GM04503 (cell line): Measurements from ENCODE around the gene TXNRD3.
A peak's percentile ranks its signal among the peaks of the same experiment; 100 is the strongest.
"Not testable (repeated sequence)": the region's sequence is repeated elsewhere in the genome, so short reads cannot be mapped to it uniquely, and the experiment has no call there.

Experiments used
- DNase-seq: peaks from one replicate; pipeline ENCODE4 v3.0.0-alpha.2; 2012; ENCODE audit warnings: low read depth

Gene TXNRD3

GRCh38 chr3:126646674-126647073, 8.2 kb downstream of the TXNRD3 start:
- no peak for DNase-seq

- DNase-seq, result no peak
Measured at GRCh38 chr3:126644615-126645014, 10.3 kb downstream of the TXNRD3 start.

DNA sequence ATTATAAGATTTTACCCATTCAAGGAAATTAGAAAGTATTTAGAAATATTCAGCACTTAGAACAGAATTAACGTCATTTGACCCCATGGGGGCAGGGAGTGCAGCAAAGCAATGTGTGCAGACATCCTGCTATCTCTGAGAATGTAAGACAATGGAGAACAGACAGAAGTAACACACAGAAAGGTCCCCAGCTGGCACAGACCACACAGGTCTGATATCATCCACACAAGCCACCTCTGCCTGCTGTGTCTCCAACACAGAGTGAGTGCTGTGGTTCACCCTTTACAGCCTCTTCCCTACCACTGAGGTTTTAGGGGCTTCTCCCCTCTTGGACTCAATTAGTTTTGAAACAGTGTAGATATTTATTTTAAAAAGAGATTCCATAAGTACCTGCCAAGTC, 16.1 kb downstream of the TXNRD3 start:
- no peak for DNase-seq

GRCh38 chr3:126636436-126636835, 18.5 kb downstream of the TXNRD3 start:
- DNase-seq, result no peak

DNA sequence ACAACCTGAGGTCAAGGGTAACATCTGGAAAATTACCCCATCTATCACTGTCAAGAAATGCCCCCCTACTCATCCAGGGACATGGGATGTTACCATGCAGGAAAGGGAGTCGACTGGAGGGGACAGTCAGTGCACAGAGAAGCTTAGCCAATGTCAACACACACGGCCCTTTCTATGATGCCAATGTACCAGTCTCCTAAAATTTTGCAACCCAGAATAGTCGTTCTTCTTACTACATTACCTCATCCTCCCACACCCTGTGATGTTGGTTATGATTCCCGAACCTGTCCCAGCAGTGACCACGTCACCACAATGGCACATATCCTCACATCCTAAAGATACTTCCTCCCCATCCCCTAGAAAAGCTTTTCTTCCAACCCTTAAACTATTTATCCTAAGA, 20.1 kb downstream of the TXNRD3 start:
- no peak for DNase-seq

GRCh38 chr3:126630020-126630419, 24.9 kb downstream of the TXNRD3 start:
- DNase-seq, result no peak

- not testable (repeated sequence) for DNase-seq
Measured at GRCh38 chr3:126625735-126626134, 29.2 kb downstream of the TXNRD3 start.

GRCh38 chr3:126622694-126623093, 32.2 kb downstream of the TXNRD3 start:
- DNase-seq, result no peak

GRCh38 chr3:126621627-126622345, 33.1 kb downstream of the TXNRD3 start:
- DNase-seq, result no peak

- DNase-seq, result peak; percentile 41
Measured at GRCh38 chr3:126621171-126621570, 33.8 kb downstream of the TXNRD3 start.

DNA sequence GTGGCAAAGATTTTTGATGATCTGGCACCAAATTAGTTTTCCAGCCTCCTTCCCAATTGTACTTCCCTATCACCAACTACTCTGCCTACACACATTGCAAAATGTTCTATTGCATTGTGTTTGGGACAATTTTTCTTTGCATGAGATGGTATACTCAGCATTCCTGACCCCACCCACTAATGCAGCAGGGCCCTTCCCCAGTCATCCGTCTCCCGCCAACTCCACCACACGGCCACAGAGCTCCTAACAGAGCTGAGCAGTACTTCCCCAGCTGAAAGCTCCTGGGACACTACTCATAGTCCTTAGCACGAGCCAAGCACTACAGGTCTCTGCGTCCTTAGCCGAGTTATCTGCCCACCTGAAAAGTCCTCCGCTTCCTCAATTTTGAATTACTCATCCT, 34.2 kb downstream of the TXNRD3 start:
- DNase-seq, result no peak

- DNase-seq, result no peak
Measured at GRCh38 chr3:126618760-126619159, 36.2 kb downstream of the TXNRD3 start.

DNA sequence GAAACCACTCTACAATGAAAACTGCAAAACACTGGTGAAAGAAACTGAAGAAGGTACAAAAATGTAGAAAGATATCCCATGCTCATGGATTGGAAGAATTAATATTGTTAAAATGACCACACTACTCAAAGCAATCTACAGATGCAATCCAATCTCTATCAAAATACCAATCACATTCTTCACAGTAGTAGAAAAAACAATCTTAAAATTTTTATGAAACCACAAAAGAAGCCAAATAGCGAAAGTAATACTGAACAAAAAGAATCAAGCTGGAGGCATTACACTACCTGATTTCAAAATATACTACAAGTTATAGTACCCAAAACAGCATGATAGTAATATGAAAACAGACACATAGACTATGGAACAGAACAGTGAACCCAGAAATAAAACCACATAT, 36.9 kb downstream of the TXNRD3 start:
- no peak for DNase-seq

- DNase-seq, result no peak
Measured at GRCh38 chr3:126617571-126617970, 37.4 kb downstream of the TXNRD3 start.

GRCh38 chr3:126616931-126617330, 38.0 kb downstream of the TXNRD3 start:
- DNase-seq, result no peak

- no peak for DNase-seq
Measured at GRCh38 chr3:126613479-126614188, 41.3 kb downstream of the TXNRD3 start.

DNA sequence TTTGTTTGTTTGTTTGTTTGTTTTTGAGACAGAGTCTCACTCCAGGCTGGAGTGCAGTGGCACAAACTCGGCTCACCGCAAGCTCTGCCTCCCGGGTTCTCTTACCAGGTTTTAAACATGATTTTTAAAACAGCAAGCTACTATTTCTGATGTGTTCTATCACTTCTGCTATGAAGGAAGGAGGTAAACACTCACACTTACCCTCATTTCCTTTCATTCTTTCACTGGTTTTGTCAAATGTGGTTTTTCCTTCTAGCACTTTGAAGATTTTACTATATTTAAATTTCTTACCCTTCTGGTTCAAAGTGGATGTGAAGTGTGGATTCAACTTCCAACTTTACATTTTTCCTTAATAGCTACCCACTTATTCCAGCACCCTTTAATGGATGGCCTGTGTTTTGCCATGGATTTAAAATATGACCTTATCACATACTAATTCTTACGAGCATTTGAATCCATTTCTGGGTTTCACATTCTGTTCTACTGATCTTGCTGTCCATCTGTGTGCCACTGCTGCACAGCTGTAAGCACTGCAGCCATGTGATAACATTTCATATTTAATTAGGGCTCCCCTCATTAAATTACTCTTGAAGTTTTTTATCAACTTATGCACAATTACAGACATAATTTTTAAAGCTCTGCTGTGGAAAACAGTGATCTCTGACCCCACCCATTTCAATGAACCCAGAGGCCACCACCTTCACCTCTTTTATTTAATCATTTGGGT, 42.3 kb downstream of the TXNRD3 start:
- no peak for DNase-seq

DNA sequence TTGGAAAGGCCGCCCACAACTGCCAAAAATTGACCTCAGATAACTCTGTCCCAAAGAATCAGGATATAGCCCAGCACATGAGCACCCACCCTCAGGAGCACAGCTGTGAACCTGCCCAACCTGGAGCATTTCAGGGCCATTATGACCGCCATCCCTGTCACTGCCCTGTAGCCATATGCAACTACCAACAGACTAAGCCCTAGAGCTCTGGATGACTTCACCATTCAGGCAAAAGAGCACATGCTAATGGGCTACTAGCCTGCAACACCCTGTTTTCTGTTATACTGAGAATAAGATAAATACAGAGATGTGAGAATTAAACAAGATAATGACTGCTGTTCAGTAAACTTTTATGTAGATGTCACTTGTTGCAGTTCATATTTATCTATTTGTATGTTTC, 45.0 kb downstream of the TXNRD3 start:
- DNase-seq, result no peak

DNA sequence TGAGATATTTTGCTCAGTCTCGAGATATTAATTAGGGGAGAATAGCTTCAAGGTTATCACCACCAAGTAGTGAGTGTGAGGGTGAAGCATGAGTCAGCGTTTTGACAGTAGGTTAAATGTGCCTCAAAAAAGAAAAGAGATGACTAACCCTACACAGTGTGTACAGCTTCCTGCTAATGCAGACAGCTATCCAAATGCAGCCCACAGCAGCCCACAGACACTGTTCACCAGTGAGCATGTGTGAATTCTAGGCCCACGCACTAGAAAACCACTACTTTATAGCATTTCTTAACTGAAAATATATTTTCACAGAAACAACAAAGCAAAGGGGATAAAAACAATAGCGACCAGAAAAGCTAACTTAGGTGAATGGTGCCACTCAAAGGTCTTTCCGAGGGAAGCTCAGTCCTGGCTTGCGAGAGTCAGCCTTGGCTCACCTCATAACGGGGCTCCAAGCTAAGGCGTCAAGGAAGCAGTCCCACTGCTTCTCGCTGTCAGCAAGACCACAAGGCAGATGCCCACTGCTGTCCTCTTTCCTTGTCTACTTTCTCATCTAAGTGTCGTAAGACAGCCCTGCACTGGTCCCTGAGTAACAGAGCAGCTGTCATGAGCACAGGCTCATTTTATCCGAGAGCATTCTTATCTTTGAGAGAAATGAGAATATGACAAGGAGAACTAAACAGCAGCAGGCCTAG, 47.6 kb downstream of the TXNRD3 start:
- no peak for DNase-seq

DNA sequence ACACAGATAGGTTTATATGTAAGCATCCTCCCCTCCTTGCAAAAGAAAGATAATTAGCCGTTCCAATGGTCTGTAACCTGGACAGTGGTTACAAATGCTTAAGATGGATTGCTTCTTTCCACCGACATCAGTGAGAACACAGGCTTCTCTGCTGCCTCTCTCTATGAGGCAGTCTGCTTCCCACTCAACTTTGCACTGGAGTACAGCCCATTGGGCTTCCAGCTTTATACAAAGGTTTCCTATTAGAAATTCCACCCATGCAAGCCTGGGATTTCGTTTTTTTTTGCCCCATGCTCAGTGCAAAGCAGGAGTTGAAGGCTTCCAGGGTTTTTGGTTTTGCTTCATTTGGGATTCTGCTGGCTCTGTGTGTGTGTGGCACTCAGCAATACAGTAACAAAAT, 48.9 kb downstream of the TXNRD3 start:
- DNase-seq, result no peak

DNA sequence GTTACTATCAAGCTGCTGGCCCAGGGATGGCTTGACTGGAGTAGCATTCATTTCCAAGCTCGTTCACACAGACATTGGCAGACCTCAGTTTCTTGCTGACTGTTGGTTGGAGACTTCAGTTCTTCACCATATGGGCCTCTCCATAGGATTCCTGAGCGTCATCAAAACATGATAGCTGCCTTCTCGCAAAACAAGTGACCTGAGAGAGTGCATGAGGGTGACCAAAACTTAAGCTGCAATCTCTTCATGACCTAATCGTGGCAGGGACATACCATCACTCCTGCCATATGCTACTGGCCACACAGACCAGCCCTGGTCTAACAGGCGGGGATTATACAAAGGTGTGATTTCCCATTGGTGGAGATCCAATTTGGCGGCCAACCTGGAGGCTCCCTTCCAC, 50.2 kb downstream of the TXNRD3 start:
- no peak for DNase-seq

DNA sequence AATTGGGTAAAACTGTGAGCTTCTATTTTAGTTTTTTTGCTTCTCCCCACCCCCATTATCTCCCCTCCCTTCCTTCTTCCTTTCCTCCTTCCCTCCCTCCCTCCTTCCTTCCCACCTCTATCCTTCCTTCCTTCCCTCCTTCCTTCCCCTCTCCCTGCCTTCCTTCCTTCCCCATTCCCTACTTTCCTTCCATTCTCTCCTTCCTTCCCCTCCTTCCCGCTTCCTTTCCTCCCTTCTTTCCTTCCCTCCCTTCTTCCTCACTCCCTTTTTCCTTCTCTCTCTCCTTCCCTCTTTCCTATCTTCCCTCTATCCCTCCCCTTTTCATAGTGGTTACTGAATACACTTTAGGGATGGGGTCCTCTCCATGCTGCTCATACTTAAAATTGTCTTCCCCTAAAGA, 55.8 kb downstream of the TXNRD3 start:
- DNase-seq, result no peak

GRCh38 chr3:126595479-126595878, 59.4 kb downstream of the TXNRD3 start:
- DNase-seq, result not testable (repeated sequence)
